GM12864 (cell line): ENCODE results near the gene KDM4C.

Source experiments
- DNase-seq: peaks from one replicate; pipeline ENCODE4 v3.0.0-alpha.2; 2011; ENCODE audit warnings: low read depth
- H3K4me3 ChIP-seq: 2 replicates; pipeline ENCODE4 v1.5.1; 2011; ENCODE audit warnings: mild to moderate bottlenecking, low read depth, low read length, control low read depth
- CTCF ChIP-seq: IDR thresholded peaks from 2 replicates; pipeline ENCODE4 v1.5.1; 2011; ENCODE audit warnings: low read depth, mild to moderate bottlenecking, moderate library complexity, low read length, control low read depth, inconsistent platforms; ENCODE audit errors: missing control alignments

KDM4C gene

GRCh38 chr9:6936103-6936502, 178.3 kb downstream of the KDM4C start:
- no peak for DNase-seq
- H3K4me3 ChIP-seq = no peak overlapping the region
- TF ChIP-seq CTCF = no peak

DNA sequence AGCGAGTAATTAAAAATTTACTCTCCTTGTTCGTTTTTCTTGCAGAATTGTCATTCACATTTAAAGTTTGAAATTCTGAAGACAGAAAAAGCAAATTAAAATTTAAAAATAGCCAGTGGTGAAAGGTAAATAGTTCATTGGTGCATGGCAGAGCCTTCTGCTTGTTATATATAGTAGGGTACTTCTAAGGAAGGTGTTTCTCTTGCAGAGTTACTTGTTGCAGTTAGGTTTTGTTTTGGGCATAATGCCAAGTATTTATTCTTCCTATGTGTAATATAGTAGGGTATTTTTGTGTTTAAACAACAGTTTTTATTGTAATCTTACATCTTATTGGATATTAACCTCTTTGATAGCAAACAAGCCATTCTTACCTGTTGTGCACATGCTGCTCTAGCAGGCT, 179.4 kb downstream of the KDM4C start:
- no peak for TF ChIP-seq CTCF
- no peak overlapping the region for H3K4me3 ChIP-seq
- no peak for DNase-seq

- TF ChIP-seq CTCF = no peak
- DNase-seq = no peak
These were observed 180.7 kb downstream of the KDM4C start for GRCh38 chr9:6938447-6938846.

DNA sequence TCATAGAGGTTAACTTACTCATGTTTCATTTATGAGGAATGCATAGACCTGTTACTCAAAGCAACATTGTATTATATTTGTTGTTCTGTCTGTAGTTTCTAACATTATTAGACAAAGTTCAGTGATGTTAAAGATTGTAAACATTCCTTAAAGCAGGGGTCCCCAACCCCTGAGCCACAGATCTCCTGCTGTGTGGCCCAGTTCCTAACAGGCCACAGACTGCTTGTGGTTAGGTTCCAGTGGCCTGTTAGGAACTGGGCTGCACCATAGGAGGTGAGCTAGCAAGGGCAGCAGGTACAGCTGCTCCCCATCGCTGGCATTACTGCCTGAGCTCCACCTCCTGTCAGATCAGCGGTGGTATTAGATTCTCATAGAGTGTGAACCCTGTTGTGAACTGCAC, 181.1 kb downstream of the KDM4C start:
- DNase-seq = no peak
- no peak for TF ChIP-seq CTCF
- H3K4me3 ChIP-seq = no peak overlapping the region

More at GRCh38 chr9:6938447-6938846, 180.7 kb downstream of the KDM4C start:
- no peak overlapping the region for H3K4me3 ChIP-seq

DNA sequence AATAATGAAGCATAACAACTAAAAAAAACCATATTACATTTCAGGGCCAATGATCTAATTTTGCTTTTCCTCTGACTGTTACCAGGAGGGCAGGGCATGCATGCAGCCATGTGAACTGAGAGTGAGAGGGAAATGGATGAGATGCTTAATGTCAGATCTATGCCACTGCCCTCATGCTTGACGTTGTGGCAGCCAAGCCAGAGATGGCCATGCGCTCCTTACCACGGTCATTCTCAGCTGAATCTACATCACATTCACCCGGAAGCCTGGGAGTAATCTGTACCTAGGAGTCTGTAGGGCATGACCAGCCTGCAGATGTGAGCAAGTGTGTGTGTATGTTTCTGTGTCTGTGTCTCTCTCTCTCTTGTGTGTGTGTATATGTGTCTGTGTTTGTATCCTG, 183.7 kb downstream of the KDM4C start:
- H3K4me3 ChIP-seq = no peak overlapping the region
- DNase-seq = no peak
- no peak for TF ChIP-seq CTCF

DNA sequence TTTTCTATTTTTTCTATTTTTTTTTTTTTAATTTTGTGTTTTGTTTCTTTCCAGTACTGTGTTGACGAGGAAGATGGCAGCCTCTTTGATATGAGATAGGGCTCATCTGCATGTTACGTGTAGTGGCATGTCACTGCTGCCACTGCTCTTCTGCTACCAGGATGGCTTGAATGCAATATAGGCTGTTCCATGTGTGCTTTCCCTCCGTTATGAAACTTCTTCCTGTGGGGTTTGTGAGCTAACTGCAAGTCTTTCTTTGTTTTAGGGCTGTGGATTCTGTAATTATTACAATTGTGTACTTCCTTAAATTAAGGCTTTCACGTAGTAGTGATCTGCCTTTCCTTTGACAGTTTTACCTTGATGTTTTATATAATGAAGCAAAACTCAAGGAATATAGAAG, 184.6 kb downstream of the KDM4C start:
- DNase-seq = no peak
- TF ChIP-seq CTCF = no peak
- no peak overlapping the region for H3K4me3 ChIP-seq

- H3K4me3 ChIP-seq = no peak overlapping the region
- no peak for TF ChIP-seq CTCF
- no peak for DNase-seq
These were observed 185.5 kb downstream of the KDM4C start for GRCh38 chr9:6943293-6943692.
